H1 (cell line): Measurements from ENCODE around the gene GBP4. TPM values are rescaled to one million over a fixed set of nuclear protein-coding genes. Genes with fewer than 3 reads are reported as not detected.

Experiments used
- CTCF ChIA-PET: fragments of 300-600 bp; sonication (Branson Sonifier 250); formaldehyde crosslinking; loops from one replicate; lab custom pipeline; 2021; ENCODE audit not compliant: partially characterized antibody; lab: Charles Lee
- POLR2A ChIA-PET: fragments of 300-600 bp; sonication (Branson Sonifier 250); formaldehyde crosslinking; loops from one replicate; lab custom pipeline; 2021; ENCODE audit warnings: inconsistent platforms; ENCODE audit not compliant: partially characterized antibody; lab: Charles Lee
- DNase-seq, 2 experiments: peaks; one replicate each; pipeline versions ENCODE4 v3.0.0 to v3.0.0-alpha.2; 2010 to 2022; ENCODE audit warnings: low spot score in 2 of 2, low read depth in 1 of 2, mixed read lengths in 1 of 2
- FAIRE-seq: peaks from 2 replicates; lab custom pipeline; 2011; peaks lifted over from hg19 to GRCh38; lab: Jason Lieb, UNC
- H2AFZ ChIP-seq: 2 replicates; pipeline ENCODE4 v1.8.1; 2012; ENCODE audit warnings: low read length, inconsistent platforms
- H2AK5ac ChIP-seq: 2 replicates; pipeline ENCODE4 v1.6.1; 2013; ENCODE audit warnings: low read depth, low read length
- H2BK120ac ChIP-seq: replicated peaks from 2 replicates; pipeline ENCODE3; 2013; ENCODE audit warnings: low read depth, low read length, inconsistent platforms
- H2BK12ac ChIP-seq: 2 replicates; pipeline ENCODE4 v1.6.1; 2013; ENCODE audit warnings: low read depth, low read length
- H2BK15ac ChIP-seq: 2 replicates; pipeline ENCODE4 v1.6.1; 2013; ENCODE audit warnings: low read length
- H2BK20ac ChIP-seq: 2 replicates; pipeline ENCODE4 v1.6.1; 2013; ENCODE audit warnings: low read length
- H2BK5ac ChIP-seq: 2 replicates; pipeline ENCODE4 v1.6.1; 2013; ENCODE audit warnings: low read depth, low read length
- H3K14ac ChIP-seq: 2 replicates; pipeline ENCODE4 v1.6.1; 2013; ENCODE audit warnings: inconsistent platforms; ENCODE audit not compliant: insufficient read length
- H3K18ac ChIP-seq: 2 replicates; pipeline ENCODE4 v1.6.1; 2013; ENCODE audit warnings: low read length; ENCODE audit errors: extremely low read depth
- H3K23ac ChIP-seq: 2 replicates; pipeline ENCODE4 v1.6.1; 2013; ENCODE audit warnings: inconsistent platforms; ENCODE audit not compliant: insufficient read length
- H3K23me2 ChIP-seq: 2 replicates; pipeline ENCODE4 v1.6.1; 2013; ENCODE audit warnings: low read depth, low read length
- H3K27ac ChIP-seq: 2 replicates; pipeline ENCODE4 v1.6.1; 2011; ENCODE audit warnings: low read depth, low read length, inconsistent platforms
- H3K27me3 ChIP-seq, 4 experiments: replicated peaks in 1 of 4; 1 replicate in 1 of 4; 2 replicates in 3 of 4; pipeline versions ENCODE4 v1.6.1 to v1.8.1; 2011 to 2013; ENCODE audit warnings: low read length in 3 of 4, mild to moderate bottlenecking in 3 of 4, inconsistent platforms in 2 of 4, mixed read lengths in 2 of 4, moderate library complexity in 1 of 4; ENCODE audit not compliant: control insufficient read depth in 3 of 4, insufficient read depth in 3 of 4; ENCODE audit errors: extremely low read depth in 1 of 4
- H3K36me3 ChIP-seq, 4 experiments: 2 replicates each; pipeline versions ENCODE4 v1.6.1 to v1.8.1; 2011 to 2013; ENCODE audit warnings: mild to moderate bottlenecking in 4 of 4, low read length in 3 of 4, moderate library complexity in 2 of 4, control low read depth in 1 of 4, inconsistent platforms in 1 of 4; ENCODE audit not compliant: insufficient read depth in 4 of 4, control insufficient read depth in 2 of 4
- H3K4ac ChIP-seq: replicated peaks from 2 replicates; pipeline ENCODE3; 2013; ENCODE audit warnings: low read length, low read depth, mixed read lengths, inconsistent platforms; ENCODE audit not compliant: insufficient read length
- H3K4me1 ChIP-seq, 4 experiments: replicated peaks in 1 of 4; 1 replicate in 1 of 4; 2 replicates in 3 of 4; pipeline versions ENCODE4 v1.6.1 to v1.8.1; 2011 to 2013; ENCODE audit warnings: low read length in 3 of 4, inconsistent platforms in 2 of 4, mixed read lengths in 1 of 4; ENCODE audit not compliant: insufficient read depth in 4 of 4, control insufficient read depth in 3 of 4
- H3K4me2 ChIP-seq, 2 experiments: 2 replicates each; pipeline versions ENCODE4 v1.6.1 to v1.8.1; 2011 to 2013; ENCODE audit warnings: low read depth in 2 of 2, low read length in 2 of 2, control low read depth in 1 of 2, inconsistent platforms in 1 of 2, mild to moderate bottlenecking in 1 of 2; ENCODE audit not compliant: insufficient read depth in 1 of 2
- H3K4me3 ChIP-seq, 4 experiments: fragments of 200-600, 300-600 bp in 1 of 4; sonication (generic), shearing (Covaris generic), sonication (Bioruptor Twin) in 1 of 4; 2 replicates each; pipeline versions ENCODE4 v1.5.1 to v1.8.1; 2011 to 2016; ENCODE audit warnings: low read length in 4 of 4, low read depth in 3 of 4, control low read depth in 2 of 4, inconsistent platforms in 2 of 4, mild to moderate bottlenecking in 2 of 4, mixed read lengths in 1 of 4, moderate library complexity in 1 of 4; ENCODE audit not compliant: insufficient read depth in 2 of 4; ENCODE audit errors: extremely low read depth in 1 of 4
- H3K56ac ChIP-seq: replicated peaks from 2 replicates; pipeline ENCODE3; 2013; ENCODE audit warnings: low read depth, mild to moderate bottlenecking, mixed read lengths, low read length, inconsistent platforms; ENCODE audit not compliant: insufficient read length
- H3K79me1 ChIP-seq: 2 replicates; pipeline ENCODE4 v1.6.1; 2013; ENCODE audit warnings: low read depth, low read length, control low read depth
- H3K79me2 ChIP-seq, 2 experiments: 2 replicates each; pipeline versions ENCODE4 v1.6.1 to v1.8.1; 2012 to 2013; ENCODE audit warnings: low read length in 2 of 2, mild to moderate bottlenecking in 2 of 2, inconsistent platforms in 1 of 2; ENCODE audit not compliant: insufficient read depth in 2 of 2, control insufficient read depth in 1 of 2
- H3K9ac ChIP-seq, 4 experiments: replicated peaks in 1 of 4; 1 replicate in 1 of 4; 2 replicates in 3 of 4; pipeline versions ENCODE4 v1.6.1 to v1.8.1; 2011 to 2013; ENCODE audit warnings: low read depth in 3 of 4, low read length in 3 of 4, control low read depth in 2 of 4, mild to moderate bottlenecking in 2 of 4, moderate library complexity in 2 of 4, inconsistent platforms in 1 of 4; ENCODE audit errors: extremely low read depth in 1 of 4
- H3K9me3 ChIP-seq, 2 experiments: 2 replicates each; pipeline versions ENCODE4 v1.6.1 to v1.8.1; 2012 to 2013; ENCODE audit warnings: mild to moderate bottlenecking in 2 of 2, moderate library complexity in 2 of 2, control low read depth in 1 of 2, inconsistent platforms in 1 of 2, low read depth in 1 of 2, low read length in 1 of 2, mixed read lengths in 1 of 2; ENCODE audit not compliant: insufficient read depth in 2 of 2
- H4K20me1 ChIP-seq, 2 experiments: replicated peaks in 1 of 2; 2 replicates each; pipeline versions ENCODE3 to v1.8.1; 2011 to 2013; ENCODE audit warnings: inconsistent platforms in 2 of 2, low read length in 2 of 2, mild to moderate bottlenecking in 1 of 2; ENCODE audit not compliant: insufficient read depth in 2 of 2, control insufficient read depth in 1 of 2
- H4K5ac ChIP-seq: 2 replicates; pipeline ENCODE4 v1.6.1; 2013; ENCODE audit warnings: low read length, low read depth, mixed read lengths, inconsistent platforms; ENCODE audit not compliant: insufficient read length
- H4K8ac ChIP-seq: 2 replicates; pipeline ENCODE4 v1.8.0; 2013; ENCODE audit warnings: mild to moderate bottlenecking, moderate library complexity, low read length, inconsistent platforms; ENCODE audit not compliant: insufficient read depth; ENCODE audit errors: extremely low read depth
- H4K91ac ChIP-seq: replicated peaks from 2 replicates; pipeline ENCODE3; 2013; ENCODE audit warnings: low read length, mixed read lengths, inconsistent platforms; ENCODE audit not compliant: insufficient read length
- ASH2L ChIP-seq: fragments of 200-600, 300-600 bp; sonication (generic); IDR thresholded peaks from one replicate; pipeline ENCODE4 v1.7.1; 2017; ENCODE audit warnings: low read length
- ATF3 ChIP-seq: IDR thresholded peaks from 2 replicates; pipeline ENCODE4 v1.6.1; 2011; ENCODE audit warnings: low read depth, mild to moderate bottlenecking, low read length; ENCODE audit not compliant: insufficient read depth
- BACH1 ChIP-seq: IDR thresholded peaks from 2 replicates; pipeline ENCODE4 v1.6.1; 2012; ENCODE audit warnings: low read length, improper control_type of control experiment
- CEBPB ChIP-seq: IDR thresholded peaks from 2 replicates; pipeline ENCODE4 v1.6.1; 2012; ENCODE audit warnings: low read depth, low read length
- CHD1 ChIP-seq: IDR thresholded peaks from 2 replicates; pipeline ENCODE4 v1.6.1; 2012; ENCODE audit warnings: low read depth, low read length, improper control_type of control experiment
- CTBP2 ChIP-seq: IDR thresholded peaks from 2 replicates; pipeline ENCODE4 v1.7.0; 2011; ENCODE audit warnings: borderline replicate concordance, mild to moderate bottlenecking, moderate library complexity, mixed read lengths, low read length; ENCODE audit not compliant: insufficient read depth, insufficient read length
- FOSL1 ChIP-seq: IDR thresholded peaks from 2 replicates; pipeline ENCODE4 v1.6.1; 2011; ENCODE audit warnings: mild to moderate bottlenecking, low read depth, low read length, moderate library complexity; ENCODE audit not compliant: insufficient read depth
- GTF2F1 ChIP-seq: IDR thresholded peaks from 2 replicates; pipeline ENCODE4 v1.6.1; 2012; ENCODE audit warnings: low read depth, low read length, improper control_type of control experiment, borderline replicate concordance
- HDAC6 ChIP-seq: IDR thresholded peaks from one replicate; pipeline ENCODE4 v1.7.1; 2012; ENCODE audit warnings: low read depth, mild to moderate bottlenecking, inconsistent platforms, low read length, moderate library complexity
- KDM1A ChIP-seq: fragments of 200-600, 300-600 bp; sonication (generic); IDR thresholded peaks from 2 replicates; pipeline ENCODE4 v1.7.1; 2016; ENCODE audit warnings: mild to moderate bottlenecking, low read length, borderline replicate concordance
- SIRT6 ChIP-seq: IDR thresholded peaks from one replicate; pipeline ENCODE4 v1.7.1; 2012; ENCODE audit warnings: low read length, inconsistent platforms
- SP1 ChIP-seq: IDR thresholded peaks from 2 replicates; pipeline ENCODE4 v1.6.1; 2011; ENCODE audit warnings: low read depth, low read length
- SP2 ChIP-seq: IDR thresholded peaks from 2 replicates; pipeline ENCODE4 v1.6.1; 2012; ENCODE audit warnings: mild to moderate bottlenecking, low read length, inconsistent platforms
- TAF1 ChIP-seq: IDR thresholded peaks from 2 replicates; pipeline ENCODE4 v1.6.1; 2011; ENCODE audit warnings: mild to moderate bottlenecking, low read depth, low read length
- YY1 ChIP-seq: IDR thresholded peaks from 2 replicates; pipeline ENCODE4 v1.6.1; 2011; ENCODE audit warnings: low read depth, mild to moderate bottlenecking, low read length
- WGBS, 2 experiments: shearing (Covaris generic) in 1 of 2; methylation state at CpG; one replicate each; pipeline versions ENCODE4 v1.1.6 to v1.1.7; 2013 to 2015; ENCODE audit warnings: low lambda C conversion rate in 2 of 2, mixed read lengths in 2 of 2, inconsistent platforms in 1 of 2, low coverage in 1 of 2, missing lambda C conversion rate in 1 of 2; ENCODE audit not compliant: insufficient replicate concordance in 2 of 2, insufficient coverage in 1 of 2, insufficient read length in 1 of 2; ENCODE audit errors: extremely low coverage in 1 of 2, missing lambda C conversion rate in 1 of 2; 5-methylcytosine and 5-hydroxymethylcytosine counted together
- polyA plus RNA-seq, 7 experiments: library from polyadenylated mRNA; depleted of rRNA in 3 of 7; stranded (reverse) in 5 of 7; unstranded in 2 of 7; fragments of >200 nt in 5 of 7; fragments of 200-250 nt in 2 of 7; gene quantifications; 1 replicate in 5 of 7; 2 replicates in 1 of 7; 4 replicates in 1 of 7; pipeline versions ENCODE4 v1.2.1 to v1.2.3, GENCODE V29; 2011 to 2013; ENCODE audit warnings: missing spikeins in 2 of 7, mixed read lengths in 2 of 7
- total RNA-seq: library from RNA; stranded (reverse); fragmentation: NEBNext Ultra II Directional; extraction: Animal tissue kit (Norgen Biotek cat#: 25700); gene quantifications from 2 replicates; pipeline ENCODE4 v1.2.1, GENCODE V29; 2021

GBP4 gene
- total and polyA plus RNA-seq, 2 of the 8 experiments (the other 6 are each of a cell fraction or from before 2014, with no cell fraction given): 0.02 TPM; not detected in 1

DNA sequence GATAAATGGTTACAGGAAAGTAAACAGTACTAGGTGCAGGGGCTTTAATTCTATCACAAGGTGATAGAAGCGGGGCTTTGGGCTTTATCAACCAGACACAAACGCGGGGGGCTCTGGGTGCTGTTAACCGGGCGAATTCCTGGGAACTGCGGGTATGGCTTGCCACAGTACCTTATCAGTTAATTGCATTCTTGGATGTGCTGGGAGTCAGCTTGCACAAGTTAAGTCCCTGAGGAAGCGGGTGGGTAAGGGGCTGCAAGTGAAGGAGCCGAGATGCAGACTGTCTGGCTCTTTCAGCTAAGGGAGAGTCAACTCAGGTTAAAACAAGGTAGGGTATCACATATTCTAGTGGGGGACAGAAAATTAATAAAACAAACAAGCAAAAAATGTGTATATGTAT is 661 bp downstream of the GBP4 start:
- WGBS, 2 experiments: 88% methylated on average over 8 of the region's 8 CpGs; no CpG with 5 or more reads in 1 of the 2 experiments
- Histone ChIP-seq H4K5ac (no peak overlapping the region), H3K27ac (no peak overlapping the region)

More for the DNA sequence above, 661 bp downstream of the GBP4 start:
- ChIA-PET POLR2A (no interaction called here), CTCF (interaction anchor here (0.5 to 2.2 kb wide), 2 partner anchors 11 to 252 kb away, joined by 3 to 5 read pairs; no protein-coding TSS in a partner anchor)
- Histone ChIP-seq H3K4me3 (no peak overlapping the region), H3K56ac (no peak overlapping the region), H4K20me1 (no peaks in the 10 kb centered on the region), H3K4me2 (0 out of 4 replicates have a peak overlapping the region, but pooled peaks of 1 of the 2 experiments have one; percentile 7), H4K91ac (no peak overlapping the region), H4K8ac (no peak overlapping the region), H3K9ac (no peak overlapping the region), H2BK5ac (no peak overlapping the region), H3K4me1 (no peaks in the 10 kb centered on the region), H3K4ac (no peak overlapping the region), H3K79me1 (no peaks in the 10 kb centered on the region), H2AK5ac (no peak overlapping the region), H3K18ac (no peak overlapping the region), H3K23me2 (no peaks in the 10 kb centered on the region), H2BK20ac (no peak overlapping the region), H3K9me3 (no peaks in the 10 kb centered on the region), H2BK12ac (no peak overlapping the region), H3K23ac (no peak overlapping the region), H2BK15ac (no peak overlapping the region), H2AFZ (0 out of 2 replicates have a peak overlapping the region, but pooled peaks have one; percentile 95), H2BK120ac (no peak overlapping the region), H3K14ac (no peak overlapping the region), H3K27me3 (no peaks in the 10 kb centered on the region), H3K79me2 (no peaks in the 10 kb centered on the region), H3K36me3 (no peaks in the 10 kb centered on the region)
- TF ChIP-seq ASH2L: no peak
- no peak for TF ChIP-seq SIRT6
- TF ChIP-seq GTF2F1: no peak
- TF ChIP-seq KDM1A: no peak
- no peak for TF ChIP-seq ATF3
- no peak for TF ChIP-seq HDAC6
- TF ChIP-seq CTBP2: no peak
- no peak for TF ChIP-seq TAF1
- no peak for TF ChIP-seq SP2
- TF ChIP-seq CHD1: no peak
- no peak for TF ChIP-seq YY1
- no peak for TF ChIP-seq SP1
- no peak for TF ChIP-seq CEBPB
- no peak for TF ChIP-seq FOSL1
- no peak for TF ChIP-seq BACH1
- DNase-seq (peak in 1 of 2 experiments; percentile 47), FAIRE-seq (no peak)
